Measurements from ENCODE around the gene ZWINT. TPM values are rescaled to one million over a fixed set of nuclear protein-coding genes. Genes with fewer than 3 reads are reported as not detected.
A peak's percentile ranks its signal among the peaks of the same experiment; 100 is the strongest.

The ZWINT gene
- total RNA-seq, 1 donor from 2014 or later: 12.8 TPM

GRCh38 chr10:56348101-56348500 is 13.0 kb downstream of the ZWINT start:
- Histone ChIP-seq H3K79me2 (ENCODE audit: insufficient read depth, low read length) (no peaks in the 10 kb centered on the region), H3K9me3 (ENCODE audit: insufficient read depth, low read depth, low read length) (no peaks in the 10 kb centered on the region), H3K4me3 (ENCODE audit: insufficient read depth, low read depth, low read length) (no peak overlapping the region), H3K27ac (ENCODE audit: low read depth, low read length) (no peak overlapping the region), H3K9ac (ENCODE audit: low read length) (no peak overlapping the region), H2AFZ (ENCODE audit: low read depth, low read length) (no peak overlapping the region), H3K27me3 (ENCODE audit: insufficient read depth, low read length) (no peaks in the 10 kb centered on the region), H4K20me1 (ENCODE audit: insufficient read depth, low read length) (no peaks in the 10 kb centered on the region), H3K36me3 (ENCODE audit: insufficient read depth, low read length) (no peaks in the 10 kb centered on the region), H3K4me2 (ENCODE audit: low read length) (no peak overlapping the region), H3K4me1 (ENCODE audit: insufficient read depth, low read length) (no peaks in the 10 kb centered on the region)
- DNase-seq (ENCODE audit: low read depth): no peak
- no peak overlapping the region for H3K27ac Mint-ChIP-seq (ENCODE audit: unreplicated experiment)
- TF ChIP-seq CTCF (IDR thresholded peaks at IDR 0.05; ENCODE audit: insufficient read depth, low read depth, low read length) (no peak), EZH2 (IDR thresholded peaks at IDR 0.05; ENCODE audit: insufficient read depth, low read length) (no peak)
- no peaks in the 10 kb centered on the region for H3K27me3 Mint-ChIP-seq (ENCODE audit: low read depth, unreplicated experiment)
- H3K36me3 Mint-ChIP-seq (ENCODE audit: low read depth, unreplicated experiment): no peaks in the 10 kb centered on the region
- no peak overlapping the region for H3K4me3 Mint-ChIP-seq (ENCODE audit: unreplicated experiment)
- no peak for FAIRE-seq
- no peaks in the 10 kb centered on the region for H3K9me3 Mint-ChIP-seq (ENCODE audit: unreplicated experiment)
- no peaks in the 10 kb centered on the region for H3K4me1 Mint-ChIP-seq (ENCODE audit: low read depth, unreplicated experiment)

- H3K4me2 ChIP-seq (ENCODE audit: low read length): no peak overlapping the region
- no peaks in the 10 kb centered on the region for H4K20me1 ChIP-seq (ENCODE audit: insufficient read depth, low read length)
- Mint-ChIP-seq H3K4me3 (ENCODE audit: unreplicated experiment) (no peak overlapping the region), H3K9me3 (ENCODE audit: unreplicated experiment) (no peaks in the 10 kb centered on the region), H3K27me3 (ENCODE audit: low read depth, unreplicated experiment) (no peaks in the 10 kb centered on the region), H3K36me3 (ENCODE audit: low read depth, unreplicated experiment) (peaks cover 1% of the 10 kb centered on the region), H3K27ac (ENCODE audit: unreplicated experiment) (no peak overlapping the region), H3K4me1 (ENCODE audit: low read depth, unreplicated experiment) (no peaks in the 10 kb centered on the region)
- no peak overlapping the region for H3K4me3 ChIP-seq (ENCODE audit: insufficient read depth, low read depth, low read length)
- TF ChIP-seq EZH2 (IDR thresholded peaks at IDR 0.05; ENCODE audit: insufficient read depth, low read length): no peak
- no peak for TF ChIP-seq CTCF (IDR thresholded peaks at IDR 0.05; ENCODE audit: insufficient read depth, low read depth, low read length)
- no peak overlapping the region for H3K27ac ChIP-seq (ENCODE audit: low read depth, low read length)
- DNase-seq (ENCODE audit: low read depth) (peak; percentile 18), FAIRE-seq (peak; percentile 41)
- H3K9me3 ChIP-seq (ENCODE audit: insufficient read depth, low read depth, low read length): no peaks in the 10 kb centered on the region
- H3K27me3 ChIP-seq (ENCODE audit: insufficient read depth, low read length): no peaks in the 10 kb centered on the region
- no peak overlapping the region for H3K9ac ChIP-seq (ENCODE audit: low read length)
- H2AFZ ChIP-seq (ENCODE audit: low read depth, low read length): no peak overlapping the region
- no peaks in the 10 kb centered on the region for H3K36me3 ChIP-seq (ENCODE audit: insufficient read depth, low read length)
- no peaks in the 10 kb centered on the region for H3K79me2 ChIP-seq (ENCODE audit: insufficient read depth, low read length)
- H3K4me1 ChIP-seq (ENCODE audit: insufficient read depth, low read length): no peaks in the 10 kb centered on the region
Measured at GRCh38 chr10:56346845-56347415, 14.1 kb downstream of the ZWINT start.

- H3K27ac Mint-ChIP-seq (ENCODE audit: unreplicated experiment): no peak overlapping the region
- no peak for TF ChIP-seq EZH2 (IDR thresholded peaks at IDR 0.05; ENCODE audit: insufficient read depth, low read length)
- TF ChIP-seq CTCF (IDR thresholded peaks at IDR 0.05; ENCODE audit: insufficient read depth, low read depth, low read length): no peak
- no peak overlapping the region for H3K4me3 Mint-ChIP-seq (ENCODE audit: unreplicated experiment)
- H3K27ac ChIP-seq (ENCODE audit: low read depth, low read length): no peak overlapping the region
- H3K4me1 ChIP-seq (ENCODE audit: insufficient read depth, low read length): no peaks in the 10 kb centered on the region
- no peaks in the 10 kb centered on the region for H3K27me3 Mint-ChIP-seq (ENCODE audit: low read depth, unreplicated experiment)
- H3K9me3 ChIP-seq (ENCODE audit: insufficient read depth, low read depth, low read length): no peaks in the 10 kb centered on the region
- H3K4me2 ChIP-seq (ENCODE audit: low read length): no peak overlapping the region
- H3K36me3 Mint-ChIP-seq (ENCODE audit: low read depth, unreplicated experiment): peaks cover 2% of the 10 kb centered on the region
- peaks cover 2% of the 10 kb centered on the region for H3K9me3 Mint-ChIP-seq (ENCODE audit: unreplicated experiment)
- no peaks in the 10 kb centered on the region for H3K4me1 Mint-ChIP-seq (ENCODE audit: low read depth, unreplicated experiment)
- FAIRE-seq: no peak
- H2AFZ ChIP-seq (ENCODE audit: low read depth, low read length): no peak overlapping the region
- no peaks in the 10 kb centered on the region for H4K20me1 ChIP-seq (ENCODE audit: insufficient read depth, low read length)
- no peak overlapping the region for H3K4me3 ChIP-seq (ENCODE audit: insufficient read depth, low read depth, low read length)
- no peaks in the 10 kb centered on the region for H3K36me3 ChIP-seq (ENCODE audit: insufficient read depth, low read length)
- H3K79me2 ChIP-seq (ENCODE audit: insufficient read depth, low read length): no peaks in the 10 kb centered on the region
- no peak overlapping the region for H3K9ac ChIP-seq (ENCODE audit: low read length)
- DNase-seq (ENCODE audit: low read depth): no peak
- H3K27me3 ChIP-seq (ENCODE audit: insufficient read depth, low read length): no peaks in the 10 kb centered on the region
Measured at GRCh38 chr10:56341612-56342011, 19.4 kb downstream of the ZWINT start.

All from astrocyte (in vitro differentiated cells and primary cell).